Loucy (cell line): ENCODE results near the gene BLNK.

Source experiments
- CTCF ChIP-seq: fragments of 200-600 bp; sonication (generic); conservative IDR thresholded peaks from 2 replicates; pipeline ENCODE4 v1.5.1; 2014; ENCODE audit warnings: mild to moderate bottlenecking, antibody characterized with exemption, low read length
- EZH2phosphoT487 ChIP-seq: fragments of 200-600 bp; IDR thresholded peaks from 2 replicates; pipeline ENCODE4 v1.6.1; 2018; ENCODE audit warnings: antibody characterized with exemption, mild to moderate bottlenecking, moderate library complexity, borderline replicate concordance

GRCh38 chr10:96208946-96209345 is 62.4 kb downstream of the BLNK start:
- TF ChIP-seq CTCF (no peak), EZH2phosphoT487 (no peak)
